ENCODE data around the gene COL2A1.

The COL2A1 gene

GRCh38 chr12:47947341-47947740 lies 56.9 kb downstream of the COL2A1 start:
- Mint-ChIP-seq H3K36me3 (ENCODE audit: low read depth) (no peaks in the 10 kb centered on the region), H3K27me3 (peaks cover 14% of the 10 kb centered on the region), H3K4me3 (no peak overlapping the region), H3K9me3 (no peaks in the 10 kb centered on the region), H3K27ac (no peak overlapping the region), H3K4me1 (ENCODE audit: low read depth) (peaks cover 3% of the 10 kb centered on the region)
- DNase-seq: no peak

- peaks cover 19% of the 10 kb centered on the region for H3K27me3 Mint-ChIP-seq
- H3K27ac Mint-ChIP-seq: peak overlapping the region; percentile 12
- no peak for DNase-seq
- peaks cover 3% of the 10 kb centered on the region for H3K4me1 Mint-ChIP-seq (ENCODE audit: low read depth)
- H3K4me3 Mint-ChIP-seq: no peak overlapping the region
- H3K9me3 Mint-ChIP-seq: no peaks in the 10 kb centered on the region
- no peaks in the 10 kb centered on the region for H3K36me3 Mint-ChIP-seq (ENCODE audit: low read depth)
Measured at GRCh38 chr12:47946413-47947323, 57.6 kb downstream of the COL2A1 start.

- no peak overlapping the region for H3K4me3 Mint-ChIP-seq
- H3K27me3 Mint-ChIP-seq: peaks cover 29% of the 10 kb centered on the region
- H3K27ac Mint-ChIP-seq: no peak overlapping the region
Measured at GRCh38 chr12:47945341-47945728, 58.9 kb downstream of the COL2A1 start.

GRCh38 chr12:47944685-47945340 lies 59.5 kb downstream of the COL2A1 start:
- no peak for DNase-seq
- Mint-ChIP-seq H3K4me3 (no peak overlapping the region), H3K27ac (no peak overlapping the region), H3K36me3 (ENCODE audit: low read depth) (no peaks in the 10 kb centered on the region), H3K9me3 (no peaks in the 10 kb centered on the region), H3K4me1 (ENCODE audit: low read depth) (peaks cover 3% of the 10 kb centered on the region), H3K27me3 (peaks cover 29% of the 10 kb centered on the region)

More at GRCh38 chr12:47945341-47945728, 58.9 kb downstream of the COL2A1 start:
- Mint-ChIP-seq H3K4me1 (ENCODE audit: low read depth) (peaks cover 3% of the 10 kb centered on the region), H3K9me3 (no peaks in the 10 kb centered on the region), H3K36me3 (ENCODE audit: low read depth) (no peaks in the 10 kb centered on the region)
- DNase-seq: no peak

- H3K9me3 Mint-ChIP-seq: no peaks in the 10 kb centered on the region
- no peaks in the 10 kb centered on the region for H3K36me3 Mint-ChIP-seq (ENCODE audit: low read depth)
- H3K27ac Mint-ChIP-seq: no peak overlapping the region
- H3K4me3 Mint-ChIP-seq: no peak overlapping the region
- H3K27me3 Mint-ChIP-seq: peaks cover 29% of the 10 kb centered on the region
- H3K4me1 Mint-ChIP-seq (ENCODE audit: low read depth): no peaks in the 10 kb centered on the region
- DNase-seq: no peak
Measured at GRCh38 chr12:47943623-47944340, 60.5 kb downstream of the COL2A1 start.

- H3K4me3 Mint-ChIP-seq: no peak overlapping the region
- H3K4me1 Mint-ChIP-seq (ENCODE audit: low read depth): no peaks in the 10 kb centered on the region
- DNase-seq: no peak
- no peaks in the 10 kb centered on the region for H3K36me3 Mint-ChIP-seq (ENCODE audit: low read depth)
- no peak overlapping the region for H3K27ac Mint-ChIP-seq
- peaks cover 29% of the 10 kb centered on the region for H3K27me3 Mint-ChIP-seq
- H3K9me3 Mint-ChIP-seq: no peaks in the 10 kb centered on the region
Measured at GRCh38 chr12:47942614-47943225, 61.6 kb downstream of the COL2A1 start.

- no peaks in the 10 kb centered on the region for H3K36me3 Mint-ChIP-seq (ENCODE audit: low read depth)
- no peak overlapping the region for H3K4me3 Mint-ChIP-seq
- H3K27ac Mint-ChIP-seq: no peak overlapping the region
- peak; percentile 57 for DNase-seq
- no peaks in the 10 kb centered on the region for H3K9me3 Mint-ChIP-seq
- H3K4me1 Mint-ChIP-seq (ENCODE audit: low read depth): no peaks in the 10 kb centered on the region
- peaks cover 29% of the 10 kb centered on the region for H3K27me3 Mint-ChIP-seq
Measured at GRCh38 chr12:47941871-47942613, 62.2 kb downstream of the COL2A1 start.

GRCh38 chr12:47941475-47941780 lies 62.8 kb downstream of the COL2A1 start:
- no peaks in the 10 kb centered on the region for H3K36me3 Mint-ChIP-seq (ENCODE audit: low read depth)
- no peaks in the 10 kb centered on the region for H3K4me1 Mint-ChIP-seq (ENCODE audit: low read depth)
- H3K27ac Mint-ChIP-seq: no peak overlapping the region
- H3K27me3 Mint-ChIP-seq: peaks cover 23% of the 10 kb centered on the region
- H3K9me3 Mint-ChIP-seq: no peaks in the 10 kb centered on the region
- H3K4me3 Mint-ChIP-seq: no peak overlapping the region
- no peak for DNase-seq

GRCh38 chr12:47940773-47941474 lies 63.4 kb downstream of the COL2A1 start:
- Mint-ChIP-seq H3K27me3 (peaks cover 22% of the 10 kb centered on the region), H3K36me3 (ENCODE audit: low read depth) (no peaks in the 10 kb centered on the region), H3K4me1 (ENCODE audit: low read depth) (no peaks in the 10 kb centered on the region), H3K9me3 (no peaks in the 10 kb centered on the region), H3K4me3 (no peak overlapping the region), H3K27ac (no peak overlapping the region)
- no peak for DNase-seq

- H3K4me1 Mint-ChIP-seq (ENCODE audit: low read depth): no peaks in the 10 kb centered on the region
- no peaks in the 10 kb centered on the region for H3K36me3 Mint-ChIP-seq (ENCODE audit: low read depth)
Measured at GRCh38 chr12:47939009-47939601, 65.2 kb downstream of the COL2A1 start.

GRCh38 chr12:47938594-47938993 lies 65.7 kb downstream of the COL2A1 start:
- Mint-ChIP-seq H3K4me3 (no peak overlapping the region), H3K9me3 (no peaks in the 10 kb centered on the region), H3K27ac (no peak overlapping the region), H3K27me3 (peaks cover 20% of the 10 kb centered on the region), H3K36me3 (ENCODE audit: low read depth) (no peaks in the 10 kb centered on the region), H3K4me1 (ENCODE audit: low read depth) (no peaks in the 10 kb centered on the region)
- DNase-seq: no peak

More at GRCh38 chr12:47939009-47939601, 65.2 kb downstream of the COL2A1 start:
- DNase-seq: no peak
- Mint-ChIP-seq H3K9me3 (no peaks in the 10 kb centered on the region), H3K27me3 (peaks cover 22% of the 10 kb centered on the region), H3K27ac (no peak overlapping the region), H3K4me3 (no peak overlapping the region)

- Mint-ChIP-seq H3K27me3 (peaks cover 15% of the 10 kb centered on the region), H3K4me3 (no peak overlapping the region), H3K9me3 (no peaks in the 10 kb centered on the region), H3K27ac (no peak overlapping the region), H3K36me3 (ENCODE audit: low read depth) (no peaks in the 10 kb centered on the region), H3K4me1 (ENCODE audit: low read depth) (no peaks in the 10 kb centered on the region)
- DNase-seq: no peak
Measured at GRCh38 chr12:47938093-47938492, 66.2 kb downstream of the COL2A1 start.

GRCh38 chr12:47935184-47935583 lies 69.1 kb downstream of the COL2A1 start:
- Mint-ChIP-seq H3K9me3 (no peaks in the 10 kb centered on the region), H3K4me3 (no peak overlapping the region), H3K4me1 (ENCODE audit: low read depth) (no peaks in the 10 kb centered on the region), H3K36me3 (ENCODE audit: low read depth) (no peaks in the 10 kb centered on the region), H3K27ac (no peak overlapping the region), H3K27me3 (peaks cover 5% of the 10 kb centered on the region)
- DNase-seq: no peak
